Lower leg skin (tissue), 4 donors: ENCODE data around the gene RAF1. TPM values are rescaled to one million over a fixed set of nuclear protein-coding genes. Genes with fewer than 3 reads are reported as not detected.

ENCODE experiments used
- DNase-seq, 2 donors: peaks; one replicate each; pipeline ENCODE4 v3.0.0-alpha.2; 2019; ENCODE audit warnings: low spot score in 2 of 2
- H3K4me3 ChIP-seq: fragments of 200-600 bp; sonication (generic); 2 replicates; pipeline ENCODE4 v1.5.1; 2017; ENCODE audit warnings: mild to moderate bottlenecking, low read depth; ENCODE audit not compliant: poor library complexity, severe bottlenecking
- POLR2A ChIP-seq, 2 donors: fragments of 450-650 bp; IDR thresholded peaks; one replicate each; pipeline ENCODE4 v1.6.1; 2016 to 2017; ENCODE audit warnings: antibody characterized with exemption in 2 of 2, mild to moderate bottlenecking in 1 of 2, moderate library complexity in 1 of 2
- WGBS, 2 donors: methylation state at CpG; one replicate each; pipeline ENCODE4 v1.1.5; 2018; 5-methylcytosine and 5-hydroxymethylcytosine counted together
- intact Hi-C: fragments of 100-400 bp; cut with DNase I; formaldehyde crosslinking; loops from one replicate; pipeline ENCODE4 v1.15.0; 2023; ENCODE audit warnings: low total_unique reads
- total RNA-seq, 4 donors: library from RNA; depleted of rRNA; stranded (reverse); fragments of >200 nt; gene quantifications; one replicate each; pipeline ENCODE4 v1.1.0, GENCODE V29; 2016
- TF ChIP-seq, protein P1 (sequence below), 3 donors: fragments of 450-650 bp; IDR thresholded peaks; one replicate each; pipeline ENCODE4 v1.5.1; 2016; ENCODE audit warnings: antibody characterized with exemption in 3 of 3, mild to moderate bottlenecking in 3 of 3, moderate library complexity in 2 of 3

RAF1 gene
- total RNA-seq, 4 donors from 2014 or later, result 126 to 140 (median 131) TPM

DNA sequence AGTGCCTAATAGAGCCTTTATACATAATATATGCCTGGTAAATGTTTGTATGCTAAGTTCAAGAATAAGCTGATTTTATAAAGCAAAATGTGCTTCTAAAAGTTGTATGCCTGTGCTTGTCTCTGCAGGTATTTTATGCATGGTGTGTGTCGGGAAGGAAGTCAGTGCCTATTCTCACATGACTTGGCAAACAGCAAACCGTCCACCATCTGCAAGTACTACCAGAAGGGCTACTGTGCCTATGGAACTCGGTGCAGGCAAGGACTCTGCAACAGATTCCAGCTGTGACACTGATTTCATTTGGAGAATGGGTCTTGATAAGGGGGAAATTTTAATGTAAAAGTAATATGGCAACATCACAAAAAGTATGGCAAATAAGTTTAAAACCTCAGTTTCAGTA lies 95.2 kb downstream of the RAF1 start:
- peak in 1 of 2 donors; percentile 12 for DNase-seq
- intact Hi-C loops, result no loop called here

DNA sequence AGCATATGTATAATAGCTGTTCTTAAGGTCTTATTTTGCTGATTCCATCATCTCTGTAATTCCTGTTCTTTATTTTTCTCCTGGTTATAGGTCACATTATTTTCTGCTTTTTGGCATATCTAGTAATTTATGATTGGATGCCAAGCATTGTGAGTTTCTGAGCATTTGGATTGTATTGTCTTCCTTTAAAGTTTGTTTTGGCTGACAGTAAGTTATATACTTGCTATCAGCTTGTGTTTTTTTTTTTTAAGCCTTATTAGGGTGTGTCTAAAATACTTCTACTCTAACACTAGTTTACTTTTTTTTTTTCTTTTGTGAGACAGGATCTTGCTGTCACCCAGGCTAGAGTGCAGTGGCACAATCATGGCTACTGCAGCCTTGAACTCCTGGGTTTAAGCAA lies 96.9 kb downstream of the RAF1 start:
- TF ChIP-seq, protein P1, sequence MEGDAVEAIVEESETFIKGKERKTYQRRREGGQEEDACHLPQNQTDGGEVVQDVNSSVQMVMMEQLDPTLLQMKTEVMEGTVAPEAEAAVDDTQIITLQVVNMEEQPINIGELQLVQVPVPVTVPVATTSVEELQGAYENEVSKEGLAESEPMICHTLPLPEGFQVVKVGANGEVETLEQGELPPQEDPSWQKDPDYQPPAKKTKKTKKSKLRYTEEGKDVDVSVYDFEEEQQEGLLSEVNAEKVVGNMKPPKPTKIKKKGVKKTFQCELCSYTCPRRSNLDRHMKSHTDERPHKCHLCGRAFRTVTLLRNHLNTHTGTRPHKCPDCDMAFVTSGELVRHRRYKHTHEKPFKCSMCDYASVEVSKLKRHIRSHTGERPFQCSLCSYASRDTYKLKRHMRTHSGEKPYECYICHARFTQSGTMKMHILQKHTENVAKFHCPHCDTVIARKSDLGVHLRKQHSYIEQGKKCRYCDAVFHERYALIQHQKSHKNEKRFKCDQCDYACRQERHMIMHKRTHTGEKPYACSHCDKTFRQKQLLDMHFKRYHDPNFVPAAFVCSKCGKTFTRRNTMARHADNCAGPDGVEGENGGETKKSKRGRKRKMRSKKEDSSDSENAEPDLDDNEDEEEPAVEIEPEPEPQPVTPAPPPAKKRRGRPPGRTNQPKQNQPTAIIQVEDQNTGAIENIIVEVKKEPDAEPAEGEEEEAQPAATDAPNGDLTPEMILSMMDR (IDR thresholded peaks at IDR 0.05), result no peak
- TF ChIP-seq POLR2A (IDR thresholded peaks at IDR 0.05), result no peak
- intact Hi-C loops, result no loop called here
- H3K4me3 ChIP-seq, result no peak overlapping the region
- DNase-seq, result no peak

More for the DNA sequence above, 95.2 kb downstream of the RAF1 start:
- H3K4me3 ChIP-seq, result no peak overlapping the region
- TF ChIP-seq, protein P1 (IDR thresholded peaks at IDR 0.05), result no peak
- no peak for TF ChIP-seq POLR2A (IDR thresholded peaks at IDR 0.05)
- WGBS, 2 donors, result 52 to 63% methylated on average over 3 of the region's 3 CpGs

DNA sequence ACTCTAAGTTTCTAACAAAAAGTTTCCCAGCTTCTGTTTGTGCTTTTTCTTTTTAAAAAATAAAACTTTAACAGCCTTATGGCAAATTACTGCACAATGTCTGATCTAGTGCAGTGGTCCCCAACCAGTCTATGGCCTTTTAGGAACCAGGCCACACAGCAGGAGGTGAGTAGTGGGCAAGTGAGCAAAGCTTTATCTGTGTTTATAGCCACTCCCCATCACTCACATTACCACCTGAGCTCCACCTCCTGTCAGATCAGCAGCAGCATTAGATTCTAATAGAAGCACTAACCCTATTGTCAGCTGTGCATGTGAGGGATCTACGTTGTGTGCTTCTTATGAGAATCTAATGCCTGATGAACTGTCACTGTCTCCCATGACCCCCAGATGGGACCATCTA lies 101.5 kb downstream of the RAF1 start:
- H3K4me3 ChIP-seq, result no peak overlapping the region
- 57 to 76% methylated on average over 1 of the region's 1 CpG for WGBS, 2 donors
- no peak for TF ChIP-seq POLR2A (IDR thresholded peaks at IDR 0.05)
- TF ChIP-seq, protein P1 (IDR thresholded peaks at IDR 0.05), result no peak
- DNase-seq, result peak in 1 of 2 donors; percentile 5
- intact Hi-C loops, result no loop called here

DNA sequence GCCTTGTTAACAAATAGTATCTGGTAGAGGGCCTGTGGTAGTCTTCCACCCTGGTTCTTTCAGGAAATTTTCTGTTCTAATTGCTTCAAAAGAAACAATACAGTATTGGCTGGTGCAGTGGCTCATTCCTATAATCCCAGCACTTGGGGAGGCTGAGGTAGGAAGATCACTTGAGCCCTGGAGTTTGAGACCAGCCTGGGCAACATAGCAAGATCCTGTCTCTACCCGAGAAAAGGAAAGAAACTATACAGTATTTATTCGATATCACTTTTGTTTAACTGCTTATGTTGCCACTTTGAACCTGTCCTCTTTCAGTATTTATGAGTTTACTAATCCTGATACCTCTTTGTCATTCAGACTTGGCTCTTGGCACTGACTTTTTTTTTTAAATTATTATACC lies 102.5 kb downstream of the RAF1 start:
- intact Hi-C loops, result no loop called here
- no peak overlapping the region for H3K4me3 ChIP-seq
- WGBS, 2 donors, result 79 to 85% methylated on average over 2 of the region's 2 CpGs

DNA sequence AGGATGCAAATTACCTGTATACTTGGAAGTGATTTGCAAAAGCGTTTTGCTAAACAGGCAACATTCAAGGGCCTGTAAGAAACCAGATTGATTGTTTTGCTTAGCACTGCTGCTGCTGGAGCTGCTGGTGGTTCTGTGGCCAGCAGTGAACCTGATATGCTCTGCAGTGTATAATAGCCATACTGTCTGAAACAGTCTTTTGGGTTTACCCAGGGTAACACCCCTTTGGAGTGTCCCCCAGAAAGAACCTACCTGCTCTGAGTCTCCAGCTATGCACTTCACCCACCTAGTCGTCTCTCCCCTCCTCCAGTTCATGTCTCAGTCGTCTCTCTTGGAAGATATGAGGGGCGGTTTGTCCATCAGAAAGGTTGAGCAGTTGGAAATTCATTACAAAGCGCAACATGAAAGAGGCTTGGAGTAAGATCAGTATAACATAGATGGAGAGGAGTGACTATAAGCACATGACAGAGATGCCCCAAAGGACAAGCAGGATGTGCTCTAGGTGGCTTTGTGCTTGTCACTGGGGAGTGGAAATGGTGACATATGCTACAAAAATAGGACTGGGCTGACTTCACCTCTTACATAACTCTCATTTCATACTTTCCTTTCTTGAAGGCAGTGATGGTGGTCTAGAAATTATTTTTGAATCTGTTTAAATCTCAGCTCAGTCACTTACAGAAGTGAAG lies 103.3 kb downstream of the RAF1 start:
- peak in 1 of 2 donors; percentile 36 for DNase-seq
- H3K4me3 ChIP-seq, result no peak overlapping the region
- TF ChIP-seq, protein P1 (IDR thresholded peaks at IDR 0.05), result no peak
- no peak for TF ChIP-seq POLR2A (IDR thresholded peaks at IDR 0.05)
- intact Hi-C loops, result no loop called here
- 79% methylated on average over 5 of the region's 5 CpGs for WGBS, 2 donors

More for the DNA sequence above, 102.5 kb downstream of the RAF1 start:
- DNase-seq, result peak in 1 of 2 donors; percentile 21
- TF ChIP-seq POLR2A (IDR thresholded peaks at IDR 0.05), result no peak
- TF ChIP-seq, protein P1 (IDR thresholded peaks at IDR 0.05), result no peak

DNA sequence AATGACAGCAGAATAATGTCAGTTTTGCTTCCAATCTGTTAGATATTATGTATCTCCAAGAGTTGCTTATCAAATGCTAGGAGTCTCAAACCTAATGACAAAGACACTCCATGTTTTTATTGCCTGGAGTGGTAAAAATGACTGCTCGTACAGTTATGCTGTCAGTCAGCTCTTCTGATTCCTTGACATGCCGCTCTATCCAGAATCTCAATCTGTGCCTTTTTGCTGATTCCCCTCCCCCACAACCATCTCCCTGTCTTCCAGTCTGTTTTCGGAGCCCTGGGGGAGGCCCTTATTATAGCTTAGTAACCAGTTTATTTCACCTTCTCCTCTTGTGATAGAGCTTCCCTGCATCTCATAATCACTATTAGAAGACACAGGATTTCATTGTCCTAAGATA lies 104.4 kb downstream of the RAF1 start:
- no peak overlapping the region for H3K4me3 ChIP-seq
- intact Hi-C loops, result no loop called here
- DNase-seq, result no peak
- 71% methylated on average over 3 of the region's 3 CpGs for WGBS, 2 donors
- no peak for TF ChIP-seq POLR2A (IDR thresholded peaks at IDR 0.05)
- TF ChIP-seq, protein P1 (IDR thresholded peaks at IDR 0.05), result no peak
